LNCaP clone FGC (cell line): ENCODE measurements around the gene SETX.
A peak's percentile ranks its signal among the peaks of the same experiment; 100 is the strongest.
"Not testable (repeated sequence)": the region's sequence is repeated elsewhere in the genome, so short reads cannot be mapped to it uniquely, and the experiment has no call there.

Experiments
- DNase-seq: peaks from one replicate; pipeline ENCODE4 v3.0.0-alpha.2; 2011; ENCODE audit warnings: low read depth
- H3K4me3 ChIP-seq: 2 replicates; pipeline ENCODE4 v1.5.1; 2011; ENCODE audit warnings: mild to moderate bottlenecking, low read depth, low read length, control low read depth
- TF ChIP-seq, protein P1 (sequence below): IDR thresholded peaks from 2 replicates; pipeline ENCODE4 v1.5.1; 2012; ENCODE audit warnings: mild to moderate bottlenecking; ENCODE audit not compliant: control insufficient read depth, insufficient read depth; ENCODE audit errors: extremely low read depth

SETX gene

DNA sequence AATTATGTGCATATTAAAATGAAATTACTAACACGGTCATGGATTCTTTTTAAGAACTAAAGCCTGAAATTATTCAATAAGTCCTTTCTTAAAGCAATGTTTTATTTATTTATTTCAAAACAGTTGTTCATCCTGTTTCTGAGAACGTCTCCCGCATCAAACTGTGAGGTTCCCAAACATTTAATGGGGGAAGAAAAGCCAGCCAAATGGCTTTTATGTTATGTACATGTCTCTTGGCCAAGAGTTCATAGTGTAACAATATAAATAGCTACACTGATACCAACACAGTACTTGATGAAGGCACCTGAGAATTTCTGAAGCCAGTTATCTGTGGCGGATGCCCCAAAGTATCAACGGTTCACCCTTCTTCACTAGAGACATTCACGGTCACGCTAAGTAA lies 36.2 kb upstream of the SETX start:
- no peak overlapping the region for H3K4me3 ChIP-seq
- TF ChIP-seq, protein P1, sequence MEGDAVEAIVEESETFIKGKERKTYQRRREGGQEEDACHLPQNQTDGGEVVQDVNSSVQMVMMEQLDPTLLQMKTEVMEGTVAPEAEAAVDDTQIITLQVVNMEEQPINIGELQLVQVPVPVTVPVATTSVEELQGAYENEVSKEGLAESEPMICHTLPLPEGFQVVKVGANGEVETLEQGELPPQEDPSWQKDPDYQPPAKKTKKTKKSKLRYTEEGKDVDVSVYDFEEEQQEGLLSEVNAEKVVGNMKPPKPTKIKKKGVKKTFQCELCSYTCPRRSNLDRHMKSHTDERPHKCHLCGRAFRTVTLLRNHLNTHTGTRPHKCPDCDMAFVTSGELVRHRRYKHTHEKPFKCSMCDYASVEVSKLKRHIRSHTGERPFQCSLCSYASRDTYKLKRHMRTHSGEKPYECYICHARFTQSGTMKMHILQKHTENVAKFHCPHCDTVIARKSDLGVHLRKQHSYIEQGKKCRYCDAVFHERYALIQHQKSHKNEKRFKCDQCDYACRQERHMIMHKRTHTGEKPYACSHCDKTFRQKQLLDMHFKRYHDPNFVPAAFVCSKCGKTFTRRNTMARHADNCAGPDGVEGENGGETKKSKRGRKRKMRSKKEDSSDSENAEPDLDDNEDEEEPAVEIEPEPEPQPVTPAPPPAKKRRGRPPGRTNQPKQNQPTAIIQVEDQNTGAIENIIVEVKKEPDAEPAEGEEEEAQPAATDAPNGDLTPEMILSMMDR, result no peak
- DNase-seq, result peak; percentile 78

DNA sequence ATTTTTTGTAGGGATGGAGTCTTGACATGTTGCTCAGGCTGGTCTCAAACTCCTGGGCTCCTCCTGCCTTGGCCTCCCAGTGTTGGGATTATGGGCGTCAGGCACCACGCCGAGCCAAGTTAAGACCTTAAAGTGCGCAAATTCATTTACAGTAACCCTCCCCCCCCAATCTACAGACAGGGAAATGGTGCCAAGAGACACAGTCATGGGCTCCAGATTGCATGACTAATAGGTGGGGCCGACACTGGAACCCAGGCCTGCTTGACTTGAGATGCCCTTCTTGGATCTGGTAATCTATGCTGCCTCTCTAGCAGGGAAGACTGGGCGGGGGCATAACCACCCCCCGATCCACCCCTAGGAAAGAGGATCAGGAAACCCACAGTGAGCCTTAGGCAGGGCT lies 32.3 kb upstream of the SETX start:
- no peak for DNase-seq
- TF ChIP-seq, protein P1, result no peak
- H3K4me3 ChIP-seq, result no peak overlapping the region

DNA sequence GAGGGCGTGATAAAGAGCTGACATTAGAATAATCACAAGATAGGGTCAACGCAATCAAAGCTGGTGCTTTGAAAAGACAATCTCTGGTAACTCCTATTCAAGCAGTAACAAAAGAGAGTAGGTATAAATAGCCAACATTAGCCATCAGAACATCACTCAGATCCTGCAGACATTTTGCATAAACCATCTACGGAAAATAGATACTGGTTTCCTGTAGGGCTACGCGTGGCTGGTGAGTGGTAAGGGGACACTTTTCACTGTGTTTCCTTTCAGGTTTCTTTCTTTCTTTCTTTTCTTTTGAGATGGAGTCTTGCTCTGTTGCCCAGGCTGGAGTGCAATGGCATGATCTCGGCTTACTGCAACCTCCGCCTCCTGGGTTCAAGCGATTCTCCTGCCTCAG lies 29.6 kb upstream of the SETX start:
- H3K4me3 ChIP-seq, result no peak overlapping the region
- no peak for DNase-seq
- TF ChIP-seq, protein P1, result no peak

DNA sequence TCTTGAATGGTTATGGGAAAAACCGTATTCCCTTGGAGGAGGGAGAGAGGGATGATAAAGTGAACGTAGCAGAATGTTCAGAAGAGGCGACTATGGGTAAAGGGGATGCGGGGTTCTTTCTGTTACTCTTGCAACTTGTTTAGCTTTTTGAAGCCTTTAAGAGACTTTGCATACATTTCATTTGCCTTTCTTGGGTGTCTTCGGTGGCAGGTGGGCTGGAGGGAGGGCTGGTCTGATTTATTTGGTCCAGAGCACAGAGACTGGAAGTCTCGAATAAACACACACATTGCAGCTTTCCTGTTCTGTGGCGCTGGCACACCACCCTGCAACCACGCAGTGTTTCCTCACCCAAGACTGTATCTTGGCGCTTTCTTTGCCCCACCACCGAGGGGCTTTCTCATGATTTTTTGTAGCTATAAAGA lies 28.7 kb upstream of the SETX start:
- H3K4me3 ChIP-seq, result no peak overlapping the region
- no peak for DNase-seq
- TF ChIP-seq, protein P1, result no peak

DNA sequence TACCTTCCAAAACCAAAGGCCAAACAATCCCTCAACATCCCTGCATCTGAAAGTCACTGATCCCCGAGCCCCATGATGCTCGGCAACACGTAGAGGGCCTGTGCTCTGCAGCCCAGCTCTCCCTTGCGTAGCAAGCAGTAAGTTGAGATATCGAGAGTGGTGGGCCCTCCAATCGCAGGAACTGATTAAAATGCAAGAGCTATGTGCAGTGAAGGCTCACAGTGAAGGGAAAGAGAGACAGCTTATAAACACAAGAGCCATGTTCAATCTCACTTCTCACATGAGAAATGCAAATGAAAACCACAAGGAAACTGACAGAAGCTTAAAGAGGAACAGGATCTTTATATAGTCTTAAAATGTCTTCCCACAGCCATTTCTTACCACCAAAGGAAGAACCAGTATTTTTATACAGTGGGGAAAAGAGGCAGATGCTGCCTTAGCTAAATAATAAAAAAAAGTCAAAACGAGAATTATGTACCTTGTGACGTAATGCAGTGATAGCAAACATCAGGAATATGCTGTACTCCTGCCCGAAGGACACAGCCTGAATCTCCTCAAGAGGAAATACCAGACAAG lies 27.3 kb upstream of the SETX start:
- H3K4me3 ChIP-seq, result no peak overlapping the region
- TF ChIP-seq, protein P1, result no peak
- DNase-seq, result peak; percentile 49

DNA sequence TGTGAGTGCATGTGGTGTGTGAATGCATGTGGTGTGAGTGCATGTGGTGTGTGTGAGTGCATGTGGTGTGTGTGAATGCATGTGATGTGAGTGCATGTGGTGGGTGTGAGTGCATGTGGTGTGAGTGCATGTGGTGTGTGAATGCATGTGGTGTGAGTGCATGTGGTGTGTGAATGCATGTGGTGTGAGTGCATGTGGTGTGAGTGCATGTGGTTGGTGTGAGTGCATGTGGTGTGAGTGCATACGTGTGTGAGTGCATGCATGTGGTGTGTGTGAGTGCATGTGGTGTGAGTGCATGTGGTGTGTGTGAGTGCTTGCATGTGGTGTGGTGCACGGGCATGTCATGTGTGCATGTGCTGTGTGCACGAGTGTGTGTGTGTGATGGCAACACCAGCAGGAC lies 23.6 kb upstream of the SETX start:
- not testable (repeated sequence) for H3K4me3 ChIP-seq, DNase-seq

DNA sequence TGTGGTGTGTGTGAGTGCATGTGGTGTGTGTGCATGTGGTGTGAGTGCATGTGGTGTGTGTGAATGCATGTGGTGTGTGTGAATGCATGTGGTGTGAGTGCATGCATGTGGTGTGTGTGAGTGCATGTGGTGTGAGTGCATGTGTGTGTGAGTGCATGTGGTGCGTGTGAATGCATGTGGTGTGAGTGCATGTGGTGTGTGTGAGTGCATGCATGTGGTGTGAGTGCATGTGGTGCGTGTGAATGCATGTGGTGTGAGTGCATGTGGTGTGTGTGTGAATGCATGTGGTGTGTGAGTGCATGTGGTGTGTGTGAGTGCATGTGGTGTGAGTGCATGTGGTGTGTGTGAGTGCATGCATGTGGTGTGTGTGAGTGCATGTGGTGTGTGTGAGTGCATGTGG lies 23.0 kb upstream of the SETX start:
- not testable (repeated sequence) for DNase-seq, H3K4me3 ChIP-seq

DNA sequence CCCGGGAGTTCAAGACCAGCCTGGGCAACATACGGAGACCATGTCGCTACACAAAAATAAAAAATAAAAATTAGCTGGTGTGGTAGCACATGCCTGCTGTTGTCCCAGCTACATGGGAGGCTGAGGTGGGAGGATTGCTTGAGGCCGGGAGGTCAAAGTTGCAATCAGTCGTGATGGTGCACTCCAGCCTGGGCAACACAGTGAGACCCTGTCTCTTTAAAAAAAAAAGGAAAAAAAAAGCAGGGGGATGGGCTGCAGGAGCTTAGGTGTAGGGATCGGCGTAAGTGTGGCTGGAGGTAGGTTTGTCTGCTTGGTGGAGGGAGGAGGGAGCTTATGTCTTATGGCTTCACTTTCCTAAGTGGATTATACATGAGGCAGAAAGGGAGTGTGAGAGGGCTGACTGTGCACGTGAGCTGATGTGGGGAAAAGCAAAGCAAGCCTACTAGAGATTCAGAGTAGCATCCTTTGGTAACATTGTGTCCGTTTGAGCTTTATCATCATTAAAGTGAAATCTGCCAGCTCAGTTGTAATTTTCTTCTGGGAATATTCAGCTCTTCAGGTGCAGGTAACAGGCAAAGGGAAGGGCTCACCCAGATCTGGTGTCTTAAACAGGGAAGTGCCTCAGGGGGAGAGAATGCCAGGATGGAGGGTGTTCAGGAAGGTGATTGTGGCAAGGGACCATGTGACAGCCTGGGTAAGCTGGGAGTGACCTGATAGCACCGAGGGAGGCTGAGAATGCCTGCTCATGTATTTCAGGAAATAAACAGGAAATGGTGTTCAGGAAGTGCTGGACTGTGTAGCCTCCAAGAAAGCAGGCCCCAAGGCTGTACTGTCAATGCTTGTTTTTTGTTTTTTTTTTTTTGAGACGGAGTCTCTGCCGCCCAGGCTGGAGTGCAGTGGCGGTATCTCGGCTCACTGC lies 17.6 kb upstream of the SETX start:
- TF ChIP-seq, protein P1, result no peak
- no peak overlapping the region for H3K4me3 ChIP-seq
- DNase-seq, result no peak
